Skin epidermis (tissue), 12 donors: ENCODE data around the gene ABCA7.

ENCODE experiments used
- H3K27ac ChIP-seq, 21 experiments: fragments of 200-600 bp; sonication (generic) in 11 of 21; one replicate each; pipeline ENCODE4 v1.5.0; 2020; ENCODE audit warnings: mild to moderate bottlenecking in 3 of 21, inconsistent platforms in 2 of 21, moderate library complexity in 2 of 21
- H3K4me3 ChIP-seq, 7 experiments: fragments of 200-600 bp; sonication (generic) in 2 of 7; one replicate each; pipeline ENCODE4 v1.5.0; 2020; ENCODE audit warnings: inconsistent platforms in 2 of 7, mild to moderate bottlenecking in 2 of 7, moderate library complexity in 1 of 7

The ABCA7 gene

GRCh38 chr19:1080360-1081161, 40.7 kb downstream of the ABCA7 start:
- no peak overlapping the region for H3K4me3 ChIP-seq

DNA sequence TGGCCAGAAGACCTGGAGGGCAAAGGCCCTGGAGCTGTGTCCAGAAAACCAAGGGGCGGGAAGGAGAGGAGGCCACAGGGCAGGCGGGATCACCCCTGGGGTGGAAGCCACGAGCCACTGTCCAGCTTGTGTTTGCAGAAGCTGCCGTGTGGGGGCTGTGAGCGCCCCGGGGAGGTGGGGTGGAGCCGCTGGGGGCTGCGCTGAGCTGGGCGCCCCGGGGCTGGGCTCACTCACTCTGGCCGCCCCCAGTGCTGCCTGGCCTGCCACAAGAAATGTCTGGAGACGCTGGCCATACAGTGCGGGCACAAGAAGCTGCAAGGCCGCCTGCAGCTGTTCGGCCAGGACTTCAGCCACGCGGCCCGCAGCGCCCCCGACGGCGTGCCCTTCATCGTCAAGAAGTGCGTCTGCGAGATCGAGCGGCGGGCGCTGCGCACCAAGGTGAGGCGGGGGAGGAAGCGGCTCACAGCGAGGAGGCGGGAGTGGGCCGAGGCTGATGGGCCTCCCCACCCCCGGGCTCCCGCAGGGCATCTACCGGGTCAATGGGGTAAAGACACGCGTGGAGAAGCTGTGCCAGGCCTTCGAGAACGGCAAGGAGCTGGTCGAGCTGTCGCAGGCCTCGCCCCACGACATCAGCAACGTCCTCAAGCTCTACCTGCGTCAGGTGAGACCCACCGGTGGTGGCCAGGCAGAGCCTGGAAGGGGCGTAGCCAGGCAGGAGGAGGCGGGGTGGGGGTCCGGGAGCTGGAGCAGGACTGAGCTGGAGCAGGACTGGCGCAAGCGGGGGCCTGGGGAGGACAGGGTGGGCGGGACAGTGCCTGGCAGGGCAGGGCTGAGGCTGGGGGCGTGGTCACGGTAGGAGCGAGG, 41.6 kb downstream of the ABCA7 start:
- Histone ChIP-seq H3K4me3 (peak overlapping the region in 3 of 7 experiments; percentile 1 to 30 (median 22)), H3K27ac (peak overlapping the region in 12 of 21 experiments; percentile 2 to 73 (median 39))

More at GRCh38 chr19:1080360-1081161, 40.7 kb downstream of the ABCA7 start:
- peak overlapping the region in 2 of 21 experiments; percentile 86 to 90 for H3K27ac ChIP-seq

DNA sequence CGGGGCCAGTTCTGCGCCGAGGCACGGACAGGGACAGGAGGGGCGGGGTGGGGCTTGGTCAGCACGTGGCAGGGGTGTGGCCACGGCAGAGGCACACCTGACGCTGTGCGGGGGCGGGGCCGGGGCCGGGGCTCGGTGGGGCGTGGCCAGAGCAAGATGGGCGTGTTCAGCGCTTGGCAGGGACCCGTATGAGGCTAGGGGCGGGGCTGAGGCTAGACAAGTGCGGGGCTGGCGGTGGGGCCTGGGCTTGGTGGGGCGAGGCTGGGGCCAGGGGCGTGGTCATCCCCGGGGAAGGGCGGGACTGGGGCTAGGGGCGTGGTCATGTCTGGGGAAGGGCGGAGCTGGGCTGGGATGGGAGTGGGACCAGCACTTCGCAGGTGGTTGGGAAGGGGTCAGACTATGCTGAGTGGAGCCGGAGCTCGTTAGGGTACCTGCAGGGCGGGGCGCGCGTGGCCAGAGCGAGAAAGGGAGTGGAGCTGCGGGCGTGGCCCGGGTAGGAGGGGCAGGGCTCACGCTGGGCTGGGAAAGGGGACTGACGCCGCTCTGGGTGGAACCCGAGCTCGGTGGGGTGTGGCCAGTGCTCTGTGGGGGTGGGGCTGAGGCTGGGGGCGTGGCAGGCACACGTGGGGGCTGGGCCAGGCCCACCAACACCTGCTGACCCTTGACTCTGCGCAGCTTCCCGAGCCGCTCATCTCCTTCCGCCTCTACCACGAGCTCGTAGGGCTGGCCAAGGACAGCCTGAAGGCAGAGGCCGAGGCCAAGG, 42.4 kb downstream of the ABCA7 start:
- Histone ChIP-seq H3K27ac (peak overlapping the region in 14 of 21 experiments; percentile 2 to 73 (median 46)), H3K4me3 (peak overlapping the region in 4 of 7 experiments; percentile 12 to 30 (median 20))

DNA sequence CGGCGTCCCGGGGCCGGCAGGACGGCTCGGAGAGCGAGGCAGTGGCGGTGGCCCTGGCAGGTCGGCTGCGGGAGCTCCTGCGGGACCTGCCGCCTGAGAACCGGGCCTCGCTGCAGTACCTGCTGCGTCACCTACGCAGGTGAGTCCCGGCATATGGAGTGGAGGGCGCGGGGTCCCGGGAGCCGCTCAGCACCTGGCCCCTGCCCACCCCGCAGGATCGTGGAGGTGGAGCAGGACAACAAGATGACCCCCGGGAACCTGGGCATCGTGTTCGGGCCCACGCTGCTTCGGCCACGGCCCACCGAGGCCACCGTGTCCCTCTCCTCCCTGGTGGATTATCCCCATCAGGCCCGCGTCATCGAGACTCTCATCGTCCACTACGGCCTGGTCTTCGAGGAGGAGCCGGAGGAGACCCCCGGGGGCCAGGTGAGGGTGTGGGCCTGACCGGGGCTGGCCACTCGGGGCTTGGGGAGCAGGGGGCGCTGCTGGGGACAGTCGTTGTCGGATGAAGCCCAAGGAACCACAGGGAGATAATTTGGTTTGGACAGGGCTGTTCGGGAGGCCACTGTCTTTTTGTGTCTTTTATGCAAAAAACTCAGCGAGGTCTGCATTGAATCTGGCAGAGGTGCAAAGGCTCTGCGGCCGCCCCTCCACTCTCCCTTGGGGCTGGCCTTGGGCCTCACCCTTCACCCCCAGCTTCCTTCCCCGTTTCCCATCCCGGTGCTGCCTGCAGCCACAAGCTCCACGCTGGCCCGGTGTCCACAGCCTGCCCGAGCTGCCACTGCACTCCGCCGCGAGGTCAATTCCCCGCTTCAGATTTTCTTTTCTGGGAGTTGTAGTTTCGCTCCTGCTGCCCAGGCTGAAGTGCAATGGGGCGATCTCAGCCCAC, 43.3 kb downstream of the ABCA7 start:
- H3K4me3 ChIP-seq = peak overlapping the region in 4 of 7 experiments; percentile 12 to 30 (median 20)
- peak overlapping the region in 10 of 21 experiments; percentile 2 to 71 (median 36) for H3K27ac ChIP-seq

DNA sequence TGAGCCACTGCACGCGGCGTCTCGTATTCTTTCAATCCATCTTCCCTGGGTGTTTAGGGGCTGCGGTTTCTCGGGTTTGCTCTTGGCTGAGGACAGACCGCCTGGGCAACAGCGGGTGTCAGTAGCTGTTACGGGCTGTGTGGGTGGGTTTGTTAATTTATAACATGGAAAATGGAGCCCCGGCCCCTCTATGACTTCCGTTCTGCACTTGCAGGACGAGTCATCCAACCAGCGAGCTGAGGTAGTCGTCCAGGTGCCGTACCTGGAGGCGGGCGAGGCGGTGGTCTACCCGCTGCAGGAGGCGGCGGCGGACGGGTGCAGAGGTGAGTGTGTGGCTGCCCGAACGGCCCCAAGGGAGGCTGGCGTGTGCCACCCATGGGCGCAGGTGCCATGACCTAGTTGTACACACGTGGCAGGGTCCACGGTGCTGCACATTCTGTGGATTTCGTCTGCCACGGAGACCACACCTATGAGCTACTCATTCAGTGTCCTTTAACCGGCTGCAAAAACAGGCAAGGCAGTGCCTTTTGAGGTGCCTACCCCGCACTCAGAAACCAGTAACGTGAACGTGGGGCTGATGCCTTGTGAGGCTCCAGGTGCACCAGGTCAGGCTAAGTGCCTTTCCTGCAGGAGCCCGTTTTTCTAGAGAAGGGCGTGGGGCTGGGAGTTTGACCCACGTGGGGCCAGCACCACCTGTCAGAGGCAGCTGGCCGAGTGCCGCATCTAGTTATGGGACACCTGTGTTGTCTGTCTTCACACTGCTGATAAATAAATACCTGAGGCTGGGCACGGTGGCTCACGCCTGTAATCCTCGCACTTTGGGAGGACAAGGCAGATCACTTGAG, 44.3 kb downstream of the ABCA7 start:
- no peak overlapping the region for H3K4me3 ChIP-seq
- peak overlapping the region in 2 of 21 experiments; percentile 12 to 45 for H3K27ac ChIP-seq

DNA sequence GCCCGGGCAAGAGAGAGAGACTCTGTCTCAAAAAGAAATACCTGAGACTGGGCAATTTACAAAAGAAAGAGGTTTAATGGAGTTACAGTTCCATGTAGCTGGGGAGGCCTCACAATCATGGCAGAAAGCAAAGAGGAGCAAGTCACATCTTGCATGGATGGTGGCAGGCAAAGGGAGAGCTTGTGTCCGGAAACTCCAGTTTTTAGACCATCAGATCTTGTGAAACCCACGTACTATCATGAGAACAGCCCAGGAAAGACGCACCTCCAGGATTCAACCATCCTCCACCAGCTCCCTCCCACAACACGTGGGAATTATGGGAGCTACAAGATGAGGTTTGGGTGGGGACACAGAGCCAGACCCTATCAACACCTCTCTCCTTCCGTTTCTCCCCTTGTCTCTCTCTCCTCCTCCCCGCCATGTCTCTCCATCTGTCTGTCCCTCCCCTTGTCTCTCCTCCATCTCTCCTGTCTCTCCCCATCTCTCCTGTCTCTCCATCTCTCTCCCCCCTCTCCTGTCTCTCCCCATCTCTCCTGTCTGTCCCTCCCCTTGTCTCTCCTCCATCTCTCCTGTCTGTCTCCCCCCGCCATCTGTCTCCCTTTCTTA, 45.2 kb downstream of the ABCA7 start:
- Histone ChIP-seq H3K27ac (peak overlapping the region in 2 of 21 experiments; percentile 12 to 36), H3K4me3 (no peak overlapping the region)

DNA sequence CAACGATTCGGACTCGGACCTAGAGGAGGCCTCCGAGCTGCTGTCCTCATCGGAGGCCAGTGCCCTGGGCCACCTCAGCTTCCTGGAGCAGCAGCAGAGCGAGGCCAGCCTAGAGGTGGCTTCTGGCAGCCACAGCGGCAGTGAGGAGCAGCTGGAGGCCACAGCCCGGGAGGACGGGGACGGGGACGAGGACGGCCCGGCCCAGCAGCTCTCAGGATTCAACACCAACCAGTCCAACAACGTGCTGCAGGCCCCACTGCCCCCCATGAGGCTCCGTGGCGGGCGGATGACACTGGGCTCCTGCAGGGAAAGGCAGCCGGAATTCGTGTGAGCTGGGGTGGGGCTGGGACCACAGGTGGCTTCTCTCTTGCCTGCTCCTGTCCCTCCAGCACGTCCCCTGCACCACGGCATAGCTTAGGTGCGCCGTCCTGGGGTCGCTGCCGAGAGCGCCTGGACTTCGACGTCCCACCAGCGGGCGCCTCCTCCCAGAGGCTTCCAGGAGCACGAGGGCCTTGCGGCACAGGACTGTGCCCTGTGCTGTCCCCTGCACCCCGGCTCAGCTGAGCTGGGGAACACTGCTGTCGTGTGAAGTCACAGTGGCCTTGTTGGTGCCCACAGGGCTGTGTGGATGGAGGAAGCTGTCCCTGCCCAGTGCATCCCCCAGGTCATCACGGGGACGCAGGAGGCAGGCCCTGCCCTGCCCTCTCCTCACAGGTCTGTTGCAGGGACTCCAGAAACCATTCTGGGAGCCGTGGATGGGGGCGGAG, 46.0 kb downstream of the ABCA7 start:
- H3K27ac ChIP-seq = peak overlapping the region in 7 of 21 experiments; percentile 12 to 91 (median 36)
- no peak overlapping the region for H3K4me3 ChIP-seq

GRCh38 chr19:1086613-1087012, 46.7 kb downstream of the ABCA7 start:
- Histone ChIP-seq H3K27ac (peak overlapping the region in 13 of 21 experiments; percentile 27 to 91 (median 73)), H3K4me3 (no peak overlapping the region)

GRCh38 chr19:1087813-1088415, 48.0 kb downstream of the ABCA7 start:
- Histone ChIP-seq H3K4me3 (no peak overlapping the region), H3K27ac (peak overlapping the region in 20 of 21 experiments; percentile 27 to 91 (median 78))

GRCh38 chr19:1088416-1089010, 48.6 kb downstream of the ABCA7 start:
- Histone ChIP-seq H3K27ac (peak overlapping the region in 20 of 21 experiments; percentile 27 to 91 (median 78)), H3K4me3 (no peak overlapping the region)

DNA sequence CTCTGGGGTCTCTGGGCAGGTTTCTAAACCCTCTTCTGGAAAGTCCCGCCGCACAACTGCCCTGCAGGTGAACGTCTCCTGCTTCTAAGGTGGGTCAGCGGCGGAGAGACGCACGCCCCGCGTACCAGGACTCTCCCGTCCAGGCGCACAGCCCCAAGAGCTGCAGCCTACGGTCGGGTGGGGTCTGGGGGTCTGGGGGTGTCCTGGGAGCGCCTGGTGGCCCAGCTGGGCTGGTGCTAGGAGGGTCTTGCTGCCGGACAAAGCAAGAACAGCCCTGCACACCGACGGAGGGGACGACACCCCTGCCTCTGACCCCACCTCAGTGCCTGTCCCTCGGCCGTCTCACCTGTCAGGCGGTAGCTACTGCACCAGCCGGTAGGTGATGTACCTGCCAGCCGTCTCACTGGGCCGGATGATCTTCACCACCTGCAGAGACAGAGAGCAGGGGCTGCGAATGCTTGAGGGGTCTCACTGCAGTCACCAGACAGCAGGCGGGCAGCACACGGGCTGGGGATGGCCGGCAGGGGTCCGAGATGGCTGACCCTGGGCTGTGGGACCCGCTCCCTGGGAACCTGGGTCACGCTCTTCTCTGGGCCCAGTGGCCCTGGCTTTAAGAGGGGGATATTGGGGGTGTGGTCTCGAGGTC, 49.3 kb downstream of the ABCA7 start:
- Histone ChIP-seq H3K4me3 (no peak overlapping the region), H3K27ac (peak overlapping the region in 18 of 21 experiments; percentile 13 to 91 (median 78))

- no peak overlapping the region for H3K4me3 ChIP-seq
- peak overlapping the region in 9 of 21 experiments; percentile 31 to 81 (median 61) for H3K27ac ChIP-seq
Observed at GRCh38 chr19:1089891-1090290, 50.0 kb downstream of the ABCA7 start.

DNA sequence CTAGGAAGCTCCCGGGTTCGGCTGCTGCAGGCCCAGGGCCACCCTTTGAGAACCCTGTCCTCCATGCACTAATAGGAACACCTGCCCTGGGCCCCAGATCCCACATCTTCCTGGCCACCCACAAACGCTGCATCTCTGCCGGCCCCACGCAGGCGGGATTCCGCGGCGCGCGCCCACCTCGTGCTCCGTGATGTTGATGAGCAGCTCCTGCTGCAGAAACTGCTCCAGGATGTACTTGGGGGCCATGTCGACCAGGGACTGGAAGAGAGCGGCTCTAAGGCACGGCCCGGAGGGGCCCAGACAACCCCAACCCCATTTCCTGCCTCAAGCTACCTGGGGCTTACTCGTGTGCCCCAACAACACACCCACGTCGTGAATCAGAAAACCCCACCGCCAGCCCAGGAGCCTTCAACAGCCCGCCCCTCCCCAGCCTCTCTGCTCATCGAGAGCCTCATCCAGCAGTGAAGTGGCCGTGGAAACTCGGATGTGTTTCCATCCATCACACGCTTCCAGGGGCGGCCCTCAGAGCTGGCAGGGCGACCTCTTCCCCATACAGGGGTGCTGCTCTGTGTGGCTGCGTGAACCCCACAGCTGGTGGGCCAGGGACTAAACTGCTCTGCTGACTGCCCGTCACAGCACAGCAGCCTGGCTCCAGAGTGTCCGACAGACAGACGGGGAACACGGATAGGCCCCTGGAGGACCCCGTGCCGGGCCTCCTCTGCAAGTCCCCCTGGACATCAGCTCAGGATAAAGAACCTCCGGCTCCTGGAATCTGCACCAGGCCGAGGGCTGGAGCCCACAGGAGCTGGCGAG, 51.0 kb downstream of the ABCA7 start:
- no peak overlapping the region for H3K27ac ChIP-seq

DNA sequence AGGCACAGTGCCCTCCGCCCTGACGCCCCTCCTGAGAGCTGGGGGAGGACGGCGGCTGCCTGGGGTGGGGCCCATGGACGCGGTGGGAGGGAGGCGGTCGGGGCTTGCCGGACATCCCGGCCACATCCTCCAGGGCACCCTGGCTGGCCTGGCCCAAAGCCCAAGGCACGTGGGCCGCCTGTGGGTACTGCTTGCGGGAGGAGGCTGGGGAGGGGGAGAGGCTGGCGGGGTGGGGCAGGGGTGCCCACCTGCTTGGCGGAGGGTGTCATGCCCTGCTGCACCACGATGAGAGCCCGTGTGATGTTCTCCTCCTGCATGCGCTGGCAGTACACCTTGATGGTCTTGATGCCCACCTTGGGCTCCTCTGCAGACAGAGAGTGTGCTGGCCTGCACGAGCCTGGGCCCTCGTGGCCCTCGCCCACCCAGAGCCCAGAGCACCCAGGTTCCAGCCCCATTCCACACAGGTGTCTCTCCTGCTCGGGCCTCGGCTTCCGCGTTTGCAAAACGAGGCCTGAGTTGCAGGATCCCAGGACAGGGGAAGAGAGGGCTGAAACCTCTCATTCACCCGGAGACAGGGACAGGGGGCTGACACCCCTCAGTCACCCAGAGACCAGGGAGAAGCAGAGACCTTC, 51.8 kb downstream of the ABCA7 start:
- no peak overlapping the region for H3K27ac ChIP-seq
- H3K4me3 ChIP-seq = no peak overlapping the region

More for the DNA sequence above, 51.0 kb downstream of the ABCA7 start:
- H3K4me3 ChIP-seq = no peak overlapping the region
